SK-MEL-5 (cell line): Measurements from ENCODE around the gene GRIP2. TPM values are rescaled to one million over a fixed set of nuclear protein-coding genes. Genes with fewer than 3 reads are reported as not detected.
"Not testable (repeated sequence)": the region's sequence is repeated elsewhere in the genome, so short reads cannot be mapped to it uniquely, and the experiment has no call there.

ENCODE experiments used
- DNase-seq: peaks from one replicate; pipeline ENCODE4 v3.0.0-alpha.2; 2016; ENCODE audit warnings: low read depth, low spot score
- in situ Hi-C: cut with HindIII; loops from 2 replicates; pipeline ENCODE4 v1.10.0; 2016; ENCODE audit warnings: low sequenced_read_pairs, high pct_unique_total_duplicates, low pct_unique_long_range_greater_than_20kb
- total RNA-seq: library from RNA; depleted of rRNA; stranded (reverse); fragments of >200 nt; shearing (Covaris generic); gene quantifications from 2 replicates; pipeline ENCODE4 v1.2.3, GENCODE V29; 2014

Gene GRIP2
- total RNA-seq, 1 experiment from 2014 or later: 0.18 TPM

DNA sequence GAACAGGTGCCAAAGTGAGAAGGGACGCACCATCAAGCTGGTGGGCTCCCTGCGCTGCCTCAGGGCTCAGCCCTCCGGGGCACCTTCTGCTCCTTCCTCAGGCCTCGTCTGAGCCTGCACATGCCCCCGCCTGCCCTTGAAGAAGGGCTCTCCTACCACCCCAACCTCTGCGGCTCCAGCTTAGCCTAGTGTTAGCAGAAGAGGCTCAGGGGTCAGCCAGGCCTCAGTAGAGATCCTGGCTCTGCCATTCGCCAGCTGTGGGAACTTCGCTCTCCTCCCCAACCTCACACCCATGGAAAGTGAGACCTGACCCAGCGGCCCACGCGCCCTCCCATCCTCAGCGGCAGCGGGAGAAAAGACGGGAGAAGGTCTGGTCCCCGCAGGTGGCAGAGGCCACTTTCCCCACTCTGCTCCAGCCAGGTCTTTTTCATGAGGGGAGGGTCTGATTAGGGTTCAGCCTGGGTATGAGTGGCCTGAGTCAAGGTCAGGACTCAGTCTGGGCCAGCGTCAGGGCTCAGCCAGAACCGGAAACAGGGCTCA is 8.2 kb downstream of the GRIP2 start:
- DNase-seq: no peak
- in situ Hi-C loops: no loop called here

DNA sequence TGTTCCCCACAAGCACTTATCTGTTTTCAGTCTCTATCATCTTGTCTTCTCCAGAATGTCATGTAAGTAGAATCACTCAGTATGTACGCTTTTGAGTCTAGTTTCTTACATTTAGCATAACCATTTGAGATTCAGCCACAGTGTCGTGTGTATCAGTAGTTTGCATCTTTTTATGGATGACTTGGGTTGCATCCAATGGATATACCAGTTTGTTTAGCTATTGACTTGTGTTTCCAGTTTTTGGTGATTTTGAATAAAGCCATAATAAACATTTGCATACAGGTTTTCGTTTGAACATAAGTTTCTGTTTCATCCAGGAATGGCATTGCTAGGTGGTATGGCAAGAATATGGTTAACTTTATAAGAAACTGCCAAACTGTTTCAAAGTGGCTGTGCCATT is 12.1 kb downstream of the GRIP2 start:
- DNase-seq: no peak
- in situ Hi-C loops: no loop called here

DNA sequence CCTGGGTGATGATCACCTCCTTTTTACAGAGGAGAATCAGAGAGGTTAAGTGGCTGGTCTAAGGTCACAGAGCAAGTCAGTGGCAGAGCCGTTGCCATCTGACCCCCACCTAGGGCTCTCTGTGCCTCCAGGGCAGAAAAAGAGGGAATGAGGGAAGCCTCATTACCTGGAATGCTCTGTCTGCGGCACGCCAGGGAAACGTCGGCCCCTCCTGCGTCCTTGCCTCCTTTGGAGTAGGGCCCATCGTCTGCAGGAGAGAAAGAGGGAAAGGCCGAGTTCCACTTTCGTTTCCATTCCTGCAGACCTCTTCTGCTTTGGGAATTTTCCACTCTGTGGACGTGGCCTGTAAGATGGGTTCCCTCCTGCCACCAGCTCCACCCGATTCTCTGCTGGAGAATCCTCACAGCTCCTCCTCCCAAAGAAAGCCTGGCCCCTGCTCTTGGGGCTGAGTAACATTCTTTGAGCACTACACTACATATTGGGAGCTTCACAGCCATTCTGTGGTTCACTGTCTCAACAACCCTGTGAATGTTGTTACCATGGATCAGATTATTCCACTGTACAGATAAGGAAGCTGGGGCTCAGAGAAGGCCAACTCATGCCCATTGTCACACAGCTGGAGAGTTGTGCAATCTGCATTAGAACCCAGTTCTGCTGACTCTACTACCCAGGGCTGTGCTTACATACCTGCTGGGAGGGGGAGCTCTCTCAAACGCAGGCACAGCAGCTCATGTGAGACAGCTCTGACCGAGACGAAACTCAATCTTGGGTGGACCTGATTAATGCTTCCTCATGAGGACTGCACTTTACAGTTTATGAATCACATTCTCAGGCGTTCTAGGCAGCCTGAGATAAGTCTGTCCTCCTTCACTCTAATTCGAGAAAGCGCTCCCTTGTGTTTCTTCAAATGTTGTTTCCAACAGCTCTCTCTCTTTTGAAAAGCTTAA is 14.2 kb downstream of the GRIP2 start:
- peak; percentile 11 for DNase-seq
- in situ Hi-C loops: no loop called here

DNA sequence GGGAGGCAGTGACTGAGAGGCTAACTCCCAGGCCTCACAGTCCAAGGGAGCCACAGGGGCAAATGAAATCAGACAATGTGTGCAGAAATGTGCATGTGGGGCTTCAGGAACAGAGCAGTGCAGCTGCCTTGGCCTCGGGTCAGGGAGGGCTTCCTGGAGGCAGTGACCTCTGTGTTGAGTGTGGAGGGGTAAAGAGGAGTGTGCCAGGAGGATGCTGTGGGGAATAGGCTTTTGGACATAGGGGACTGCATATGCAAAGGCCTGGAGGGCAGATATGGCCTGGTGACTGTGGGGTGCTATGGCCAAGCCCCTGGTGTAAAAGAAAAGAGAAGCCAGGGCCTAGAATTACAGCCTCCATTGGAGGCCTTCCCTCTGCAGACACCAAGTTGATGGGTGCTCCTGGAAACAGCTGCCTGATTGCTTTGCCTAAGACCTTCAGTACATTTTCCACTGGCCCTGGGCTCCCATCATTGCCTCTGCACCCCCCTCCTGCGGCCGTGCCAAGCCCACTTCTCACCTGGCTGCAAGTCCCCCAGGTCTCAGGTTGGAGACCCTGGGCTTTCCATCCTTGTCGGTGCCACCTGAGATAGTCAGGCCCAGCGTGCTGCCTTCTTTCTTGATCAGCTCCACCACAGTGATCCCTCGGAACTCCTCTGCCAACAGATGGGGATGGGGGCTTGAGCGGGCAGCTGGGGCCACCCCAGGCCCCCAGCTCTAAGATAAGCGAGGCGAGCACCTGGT is 15.1 kb downstream of the GRIP2 start:
- DNase-seq: no peak
- in situ Hi-C loops: no loop called here

DNA sequence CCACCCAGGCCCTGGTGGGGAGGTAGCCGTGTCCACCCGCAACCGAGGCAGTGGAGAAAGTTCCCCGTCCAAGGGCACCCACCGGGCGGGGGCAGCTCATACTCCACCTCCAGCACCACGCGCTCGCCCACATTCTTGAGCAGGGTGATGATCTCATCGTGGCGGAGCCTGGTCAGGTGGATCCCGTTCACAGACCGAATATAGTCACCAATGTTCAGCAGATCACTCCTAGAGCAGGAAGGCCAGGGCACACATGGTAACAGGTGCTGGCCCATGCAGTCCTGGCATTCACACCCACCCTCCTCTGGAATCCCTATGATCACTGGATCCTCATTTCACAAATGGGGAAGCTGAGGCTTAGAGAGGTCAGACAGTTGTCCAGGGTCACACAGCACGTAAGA is 15.8 kb downstream of the GRIP2 start:
- DNase-seq: no peak
- in situ Hi-C loops: no loop called here

DNA sequence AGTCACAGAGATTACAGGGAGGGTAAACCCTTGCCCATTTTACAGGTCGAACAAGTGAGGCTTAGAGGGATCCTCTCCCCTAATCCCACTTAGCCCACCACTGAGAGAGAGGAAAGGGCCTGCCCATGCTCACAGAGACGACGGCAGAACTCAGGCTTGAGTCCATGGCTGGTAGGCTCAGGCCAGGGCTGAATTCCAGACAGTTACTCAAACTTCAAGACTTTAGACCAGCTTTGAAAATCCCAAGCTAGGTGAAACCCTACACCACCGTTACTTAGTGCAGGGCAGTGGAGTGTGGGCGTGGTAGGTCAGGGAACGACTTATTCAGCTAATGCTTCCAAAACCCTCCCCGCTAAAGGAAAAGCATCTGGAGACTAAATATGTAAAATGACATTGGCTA is 16.4 kb downstream of the GRIP2 start:
- no peak for DNase-seq
- in situ Hi-C loops: no loop called here

DNA sequence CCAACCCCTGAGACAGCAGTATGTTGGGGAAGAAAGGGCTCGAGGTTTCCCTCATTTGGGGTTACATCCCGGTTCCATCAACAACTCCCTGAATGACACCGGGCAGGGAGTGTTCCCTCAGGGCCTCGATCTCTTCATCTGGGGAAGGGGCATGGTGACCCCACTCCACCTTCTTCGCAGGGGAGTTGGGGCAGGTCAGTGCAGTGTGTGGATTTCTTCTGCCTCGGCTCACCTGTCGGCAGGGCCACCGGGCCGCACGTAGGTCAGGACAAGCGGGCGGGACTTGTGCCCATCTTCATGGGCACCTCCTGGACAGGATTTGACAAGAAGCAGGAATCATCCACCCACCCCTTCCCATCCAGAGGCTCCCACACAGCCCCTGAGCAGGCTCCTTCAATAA is 17.4 kb downstream of the GRIP2 start:
- DNase-seq: no peak
- in situ Hi-C loops: no loop called here

DNA sequence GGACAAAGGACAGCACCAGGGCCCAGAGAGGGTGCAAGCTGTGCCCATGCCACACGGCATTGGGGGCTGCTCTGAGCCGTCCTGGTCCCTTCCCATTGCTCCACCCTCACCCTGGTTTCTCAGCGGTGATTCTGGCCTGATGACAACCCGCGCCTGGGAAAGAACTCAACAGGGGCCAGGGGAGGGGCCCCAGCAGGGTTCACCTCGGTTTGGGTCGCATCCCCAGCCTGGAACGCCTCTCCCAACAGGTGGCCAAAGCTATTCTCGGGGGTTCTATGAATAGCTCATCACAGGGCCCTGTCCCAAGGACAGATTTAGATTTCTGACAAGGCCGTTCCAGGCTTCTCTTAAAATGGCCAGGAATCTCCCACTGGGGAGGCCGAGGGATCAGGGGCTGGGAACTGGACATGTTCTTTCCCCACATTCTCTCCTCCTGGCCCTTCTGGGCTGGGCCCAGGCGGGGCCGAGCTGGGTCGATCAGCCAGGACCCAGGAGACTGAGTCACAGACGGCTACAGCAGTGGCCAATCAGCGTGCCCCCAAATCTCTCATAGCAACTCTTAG is 17.9 kb downstream of the GRIP2 start:
- in situ Hi-C loops: no loop called here
- no peak for DNase-seq

DNA sequence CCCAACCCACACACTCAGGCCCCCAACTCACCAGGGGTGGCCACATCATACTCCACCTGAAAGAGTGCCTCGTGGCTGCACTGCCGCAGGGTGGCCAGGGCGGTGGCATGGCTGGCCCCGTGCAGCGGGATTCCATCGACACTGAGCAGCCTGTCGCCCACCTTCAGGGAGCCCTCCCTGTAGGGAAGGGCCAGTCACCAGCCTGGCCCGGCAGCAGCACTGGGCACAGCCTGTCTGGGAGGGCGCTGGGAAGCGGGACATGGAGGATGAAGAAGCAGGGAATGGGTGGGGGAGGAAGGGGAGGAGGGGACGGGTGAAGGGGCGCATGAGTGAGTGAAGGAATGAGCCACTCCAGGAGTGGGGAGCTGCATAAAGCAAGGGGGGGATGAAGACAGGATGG is 18.5 kb downstream of the GRIP2 start:
- no peak for DNase-seq
- in situ Hi-C loops: no loop called here

DNA sequence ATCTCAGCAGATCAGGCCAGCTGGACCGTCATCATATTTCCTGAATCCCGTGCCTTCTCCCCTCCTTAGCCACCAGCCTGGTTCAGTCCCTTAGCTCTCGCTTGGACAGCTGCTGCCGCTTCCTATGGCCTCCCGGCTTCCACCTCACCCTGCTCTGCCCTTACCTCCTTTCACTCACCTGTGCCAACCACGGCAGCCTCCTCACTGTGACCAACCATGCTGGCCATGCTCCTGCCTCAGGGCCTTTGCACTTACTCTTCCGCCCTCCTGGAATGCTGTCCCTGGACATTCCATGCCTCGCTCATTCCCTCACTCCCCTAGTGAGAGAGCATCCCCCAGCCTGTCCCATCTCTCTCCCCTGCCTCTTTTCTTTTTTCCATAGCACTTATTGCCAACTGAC is 19.2 kb downstream of the GRIP2 start:
- in situ Hi-C loops: no loop called here
- no peak for DNase-seq

DNA sequence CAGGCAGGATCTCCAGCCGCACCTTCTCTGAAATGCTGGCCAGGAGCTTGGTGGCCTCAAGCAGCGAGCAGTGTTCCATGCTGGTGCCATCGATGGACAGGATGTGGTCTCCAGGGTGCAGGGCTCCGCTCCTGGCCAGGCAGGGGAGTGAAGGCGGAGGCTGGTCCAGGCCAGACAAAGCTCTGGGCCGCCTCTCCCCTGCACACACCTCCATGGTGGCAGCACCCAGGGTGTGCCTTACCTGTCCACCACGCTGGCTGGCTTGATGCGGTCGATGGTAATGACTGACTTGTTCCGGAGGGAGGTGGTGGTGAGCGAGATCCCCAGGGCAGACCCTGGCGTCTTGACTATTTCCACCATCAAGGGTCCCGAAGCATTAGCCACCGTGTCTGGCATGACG is 20.0 kb downstream of the GRIP2 start:
- in situ Hi-C loops: no loop called here
- no peak for DNase-seq

DNA sequence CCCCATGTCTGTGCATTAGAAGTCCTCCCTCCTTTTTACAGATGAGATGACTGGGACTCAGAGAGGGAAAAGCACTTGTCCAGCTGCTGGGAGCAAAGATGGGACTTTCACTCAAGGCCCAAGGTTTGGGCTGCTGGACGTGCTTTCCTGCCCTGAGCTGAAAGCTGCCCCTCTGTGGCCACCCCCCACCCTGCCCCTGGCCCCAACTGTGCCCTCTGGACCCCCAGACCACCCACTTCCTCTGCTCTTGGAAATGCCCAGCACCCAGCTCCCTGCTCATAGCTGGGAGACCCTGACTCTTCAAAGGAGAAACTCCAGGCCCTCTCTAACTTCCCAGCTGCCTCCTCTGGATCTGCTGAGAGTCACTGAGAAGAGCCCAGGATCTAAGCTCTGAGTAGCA is 20.7 kb downstream of the GRIP2 start:
- in situ Hi-C loops: no loop called here
- no peak for DNase-seq

DNA sequence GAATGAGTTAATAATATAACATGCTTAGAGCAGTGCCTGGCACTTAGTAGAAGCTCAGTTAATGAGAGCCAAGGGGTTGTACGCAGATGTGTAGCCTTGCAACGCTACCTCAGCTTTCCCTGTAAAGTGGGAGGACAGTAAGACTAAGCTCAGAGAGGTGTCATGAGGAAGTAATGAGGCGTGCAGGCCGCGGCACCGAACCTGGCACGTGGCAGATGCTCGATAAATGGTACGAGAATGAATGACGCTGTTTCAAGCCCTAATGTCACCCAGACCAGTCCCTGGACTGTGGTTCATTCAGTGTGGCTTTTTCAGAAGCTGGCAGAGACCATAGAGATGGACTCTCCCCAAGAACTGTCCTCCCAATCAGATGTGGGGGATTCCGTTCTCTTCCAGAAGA is 21.2 kb downstream of the GRIP2 start:
- no peak for DNase-seq
- in situ Hi-C loops: no loop called here

DNA sequence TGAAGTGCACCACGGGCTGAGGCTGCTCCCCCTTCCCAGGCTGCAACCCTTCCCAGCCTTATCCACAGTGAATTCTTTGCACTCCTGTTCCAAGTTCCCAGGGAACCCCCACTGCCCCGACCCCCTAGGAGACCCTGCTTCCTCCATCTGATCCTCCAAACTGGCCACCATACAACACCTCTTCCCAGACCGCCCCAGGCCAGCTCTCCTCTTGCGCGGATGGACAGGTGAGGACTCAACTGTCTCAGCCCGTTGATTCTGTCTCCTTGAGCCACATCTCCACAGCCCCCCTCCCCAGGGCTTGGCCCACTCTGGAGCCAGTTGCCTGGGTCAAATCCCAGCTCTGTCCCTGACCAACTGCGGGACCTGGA is 21.7 kb downstream of the GRIP2 start:
- in situ Hi-C loops: no loop called here

DNA sequence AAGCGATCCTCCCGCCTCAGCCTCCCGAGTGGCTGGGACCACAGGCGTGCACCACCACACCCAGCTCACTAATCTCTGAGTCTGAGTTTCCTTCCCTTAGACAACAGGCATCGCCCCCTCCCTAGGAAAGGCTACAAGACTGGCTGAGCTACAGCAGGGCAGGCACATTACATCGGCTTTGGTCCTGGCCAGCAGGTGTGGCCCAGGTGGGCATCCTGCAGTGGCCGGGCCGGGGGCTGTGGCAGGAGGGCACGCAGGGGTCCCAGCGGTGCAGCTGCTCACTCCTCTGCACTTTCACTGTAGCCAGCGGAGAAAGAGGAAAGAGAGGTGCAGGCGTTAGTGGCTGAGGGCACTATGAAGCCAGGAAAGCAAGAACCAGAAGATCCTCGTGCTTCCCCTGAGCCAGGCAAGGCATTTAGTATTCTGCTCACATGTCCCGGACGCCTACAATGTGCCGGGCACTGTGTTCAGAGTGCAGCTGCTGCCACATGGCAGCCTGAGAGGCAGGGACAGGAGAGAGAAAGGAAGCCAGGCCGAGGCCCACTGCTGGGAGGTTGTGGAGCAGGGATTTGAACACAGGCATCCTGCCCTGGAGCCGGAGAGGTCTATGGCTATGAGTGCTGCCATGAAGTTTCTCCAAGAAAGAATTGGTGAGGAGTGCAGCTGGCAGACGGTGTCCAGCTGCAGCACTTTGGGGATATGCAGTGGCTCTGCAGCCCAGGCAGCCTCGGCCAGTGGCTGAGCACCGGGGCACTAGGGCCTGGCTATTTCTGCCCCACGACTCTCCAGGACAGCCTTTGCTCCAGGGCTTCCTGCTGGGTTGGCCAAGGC is 22.3 kb downstream of the GRIP2 start:
- no peak for DNase-seq
- in situ Hi-C loops: no loop called here

More for the DNA sequence above, 21.7 kb downstream of the GRIP2 start:
- DNase-seq: no peak

DNA sequence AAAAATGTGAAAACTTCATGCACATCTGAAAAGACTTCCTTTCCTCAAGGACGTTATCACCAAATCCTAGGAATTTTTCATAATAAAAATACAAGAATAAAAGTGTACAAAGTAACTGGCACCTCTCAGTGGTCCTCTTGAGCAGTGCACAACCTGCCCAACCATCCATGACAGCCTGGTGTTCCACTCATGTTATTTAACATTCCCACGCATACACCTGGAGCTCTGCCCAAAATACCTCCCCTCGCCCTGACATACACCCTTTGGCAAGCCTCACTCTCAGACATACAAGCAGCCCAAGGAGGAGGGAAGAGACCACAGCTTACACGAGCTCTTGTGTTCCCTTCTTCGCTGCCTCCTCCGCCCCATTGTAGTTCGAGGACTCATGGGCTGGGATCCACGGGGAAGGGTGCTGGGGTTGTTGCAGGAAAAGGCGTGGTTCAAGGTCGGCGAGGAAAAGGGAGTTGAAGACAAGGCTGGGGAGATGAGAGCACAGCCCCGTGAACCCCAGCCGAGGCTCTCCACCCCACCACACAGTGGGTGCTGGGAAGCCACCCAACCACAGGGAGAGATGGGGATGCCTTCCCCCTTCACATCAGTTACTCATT is 23.3 kb downstream of the GRIP2 start:
- DNase-seq: no peak
- in situ Hi-C loops: no loop called here

DNA sequence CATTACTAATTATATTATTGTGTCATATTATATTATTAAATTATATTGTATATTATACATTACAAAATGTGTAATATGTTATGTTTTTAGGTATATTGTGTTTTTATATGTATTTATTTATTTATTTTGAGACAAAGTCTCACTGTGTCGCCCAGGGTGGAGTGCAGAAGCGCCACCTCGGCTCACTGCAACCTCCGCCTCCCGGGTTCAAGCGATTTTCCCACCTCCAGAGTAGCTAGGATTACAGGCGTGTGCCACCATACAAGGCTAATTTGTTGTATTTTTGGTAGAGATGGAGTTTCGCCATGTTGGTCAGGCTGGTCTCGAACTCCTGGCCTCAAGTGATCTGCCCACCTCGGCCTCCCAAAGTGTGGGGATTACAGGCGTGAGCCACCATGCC is 24.6 kb downstream of the GRIP2 start:
- DNase-seq, in situ Hi-C loops: not testable (repeated sequence)
